Measurements from ENCODE around the gene KRT14.
"Not testable (repeated sequence)": the region's sequence is repeated elsewhere in the genome, so short reads cannot be mapped to it uniquely, and the experiment has no call there.

Gene KRT14

GRCh38 chr17:41586863-41587495, at the start of gene KRT14:
KRT14 (minus strand) TSS chr17:41586895; CDS start chr17:41586834, 61 bp downstream.
- no peak for DNase-seq (ENCODE audit: low read depth in 1 of 2, low spot score in 1 of 2)

- DNase-seq (ENCODE audit: low read depth in 1 of 2, low spot score in 1 of 2), result no peak
Measured at GRCh38 chr17:41635121-41636097, 48.7 kb upstream of the KRT14 start.

GRCh38 chr17:41634639-41635038, 47.9 kb upstream of the KRT14 start:
- DNase-seq (ENCODE audit: low read depth in 1 of 2, low spot score in 1 of 2), result no peak

- no peak for DNase-seq (ENCODE audit: low read depth in 1 of 2, low spot score in 1 of 2)
Measured at GRCh38 chr17:41633556-41634199, 47.0 kb upstream of the KRT14 start.

- DNase-seq (ENCODE audit: low read depth in 1 of 2, low spot score in 1 of 2), result no peak
Measured at GRCh38 chr17:41632482-41633105, 45.9 kb upstream of the KRT14 start.

- DNase-seq (ENCODE audit: low read depth in 1 of 2, low spot score in 1 of 2), result no peak
Measured at GRCh38 chr17:41631898-41632285, 45.2 kb upstream of the KRT14 start.

GRCh38 chr17:41631025-41631897, 44.6 kb upstream of the KRT14 start:
- DNase-seq (ENCODE audit: low read depth in 1 of 2, low spot score in 1 of 2), result no peak

GRCh38 chr17:41629826-41630670, 43.4 kb upstream of the KRT14 start:
- DNase-seq (ENCODE audit: low read depth in 1 of 2, low spot score in 1 of 2), result no peak

- DNase-seq (ENCODE audit: low read depth in 1 of 2, low spot score in 1 of 2), result no peak
Measured at GRCh38 chr17:41629316-41629715, 42.6 kb upstream of the KRT14 start.

- not testable (repeated sequence) for DNase-seq (ENCODE audit: low read depth in 1 of 2, low spot score in 1 of 2)
Measured at GRCh38 chr17:41628621-41629255, 42.0 kb upstream of the KRT14 start.

GRCh38 chr17:41628073-41628370, 41.3 kb upstream of the KRT14 start:
- not testable (repeated sequence) for DNase-seq (ENCODE audit: low read depth in 1 of 2, low spot score in 1 of 2)

GRCh38 chr17:41627316-41628072, 40.8 kb upstream of the KRT14 start:
- no peak for DNase-seq (ENCODE audit: low read depth in 1 of 2, low spot score in 1 of 2)

- not testable (repeated sequence) for DNase-seq (ENCODE audit: low read depth in 1 of 2, low spot score in 1 of 2)
Measured at GRCh38 chr17:41626914-41627295, 40.2 kb upstream of the KRT14 start.

GRCh38 chr17:41626028-41626913, 39.6 kb upstream of the KRT14 start:
- not testable (repeated sequence) for DNase-seq (ENCODE audit: low read depth in 1 of 2, low spot score in 1 of 2)

- DNase-seq (ENCODE audit: low read depth in 1 of 2, low spot score in 1 of 2), result no peak
Measured at GRCh38 chr17:41625602-41626001, 38.9 kb upstream of the KRT14 start.

GRCh38 chr17:41624208-41625101, 37.8 kb upstream of the KRT14 start, which contains the start of gene KRT17:
KRT17 (minus strand) TSS chr17:41624575; CDS start chr17:41624509, 66 bp downstream.
- no peak for DNase-seq (ENCODE audit: low read depth in 1 of 2, low spot score in 1 of 2)
